Measurements from ENCODE around the gene MAPK8IP3. TPM values are rescaled to one million over a fixed set of nuclear protein-coding genes. Genes with fewer than 3 reads are reported as not detected.

Gene MAPK8IP3
- total and polyA plus RNA-seq, 9 of the 15 experiments (the other 6 are each of a cell fraction or from before 2014, with no cell fraction given) = 0.17 to 58.7 (median 16.7) TPM

- TF ChIP-seq MGA (IDR thresholded peaks at IDR 0.05) = no peak
- TF ChIP-seq SUPT5H (IDR thresholded peaks at IDR 0.05) = peak; percentile 39; the same call in 1 of the 2 replicates
- TF ChIP-seq GATAD2B (IDR thresholded peaks at IDR 0.05; ENCODE audit: borderline replicate concordance) = peak; percentile 70; the same call in 1 of the 2 replicates
- peak; percentile 39; the same call in 1 of the 2 replicates for TF ChIP-seq ZFX (CRISPR knock-in tag; IDR thresholded peaks at IDR 0.05)
- TF ChIP-seq FOXK1 (CRISPR knock-in tag; IDR thresholded peaks at IDR 0.05; ENCODE audit: borderline replicate concordance) = no peak
- TF ChIP-seq ZBED1 (IDR thresholded peaks at IDR 0.05) = no peak
- no peak for TF ChIP-seq E2F3 (CRISPR knock-in tag; IDR thresholded peaks at IDR 0.05)
- no peak for TF ChIP-seq CREB5 (CRISPR knock-in tag; IDR thresholded peaks at IDR 0.05)
- TF ChIP-seq PTBP1 (IDR thresholded peaks at IDR 0.05; ENCODE audit: low read depth, low read length) = 0 out of 2 replicates have a peak, but pooled peaks have one; percentile 47
- TF ChIP-seq TARDBP (IDR thresholded peaks at IDR 0.05) = no peak
- TF ChIP-seq ZBTB1 (CRISPR knock-in tag; IDR thresholded peaks at IDR 0.05; ENCODE audit: borderline replicate concordance, low read depth) = no peak
- TF ChIP-seq MAZ (CRISPR knock-in tag; conservative IDR thresholded peaks at IDR 0.05 in 1 of 2, IDR thresholded peaks at IDR 0.05 in 1 of 2) = no peak
- no peak for TF ChIP-seq FOXM1 (IDR thresholded peaks at IDR 0.05; ENCODE audit: low read depth)
- no peak for TF ChIP-seq FOXM1 (CRISPR knock-in tag; IDR thresholded peaks at IDR 0.05; ENCODE audit: low read depth)
Measured at GRCh38 chr16:1781758-1782407, 75.9 kb downstream of the MAPK8IP3 start (continued).
